ENCODE measurements around the gene TNFRSF17. TPM values are rescaled to one million over a fixed set of nuclear protein-coding genes. Genes with fewer than 3 reads are reported as not detected.

TNFRSF17 gene
- total RNA-seq, 1 donor: not detected

DNA sequence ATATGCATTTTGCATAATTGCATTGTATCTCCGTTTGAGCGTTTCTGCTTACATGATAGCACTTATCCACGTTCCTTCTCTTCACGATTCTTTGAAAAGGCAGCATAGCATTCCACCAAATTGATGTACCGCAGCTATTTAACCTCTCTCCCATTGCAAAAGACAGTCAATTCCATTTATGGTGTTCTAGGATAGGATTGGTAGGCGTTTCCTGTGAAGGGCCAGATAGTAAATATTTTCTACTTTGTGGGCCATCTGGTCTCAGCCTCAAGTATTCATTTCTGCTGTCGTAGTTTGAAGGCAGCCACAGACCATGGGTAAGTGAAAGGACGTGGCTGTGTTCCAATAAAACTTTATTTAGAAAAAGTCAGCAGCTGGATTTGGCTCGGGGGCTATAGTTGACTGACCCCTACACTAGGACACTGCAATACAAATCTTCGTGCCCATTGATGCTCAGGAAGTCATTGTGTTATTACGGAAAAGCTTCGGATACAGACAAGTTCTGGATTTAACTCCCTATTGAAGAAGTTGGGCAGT is 21.6 kb downstream of the TNFRSF17 start:
- no peak overlapping the region for H3K4me3 ChIP-seq (ENCODE audit: low read depth, low read length)
- DNase-seq (ENCODE audit: low read depth): no peak
- TF ChIP-seq, protein P1, sequence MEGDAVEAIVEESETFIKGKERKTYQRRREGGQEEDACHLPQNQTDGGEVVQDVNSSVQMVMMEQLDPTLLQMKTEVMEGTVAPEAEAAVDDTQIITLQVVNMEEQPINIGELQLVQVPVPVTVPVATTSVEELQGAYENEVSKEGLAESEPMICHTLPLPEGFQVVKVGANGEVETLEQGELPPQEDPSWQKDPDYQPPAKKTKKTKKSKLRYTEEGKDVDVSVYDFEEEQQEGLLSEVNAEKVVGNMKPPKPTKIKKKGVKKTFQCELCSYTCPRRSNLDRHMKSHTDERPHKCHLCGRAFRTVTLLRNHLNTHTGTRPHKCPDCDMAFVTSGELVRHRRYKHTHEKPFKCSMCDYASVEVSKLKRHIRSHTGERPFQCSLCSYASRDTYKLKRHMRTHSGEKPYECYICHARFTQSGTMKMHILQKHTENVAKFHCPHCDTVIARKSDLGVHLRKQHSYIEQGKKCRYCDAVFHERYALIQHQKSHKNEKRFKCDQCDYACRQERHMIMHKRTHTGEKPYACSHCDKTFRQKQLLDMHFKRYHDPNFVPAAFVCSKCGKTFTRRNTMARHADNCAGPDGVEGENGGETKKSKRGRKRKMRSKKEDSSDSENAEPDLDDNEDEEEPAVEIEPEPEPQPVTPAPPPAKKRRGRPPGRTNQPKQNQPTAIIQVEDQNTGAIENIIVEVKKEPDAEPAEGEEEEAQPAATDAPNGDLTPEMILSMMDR (IDR thresholded peaks at IDR 0.05; ENCODE audit: insufficient read depth, low read length): no peak

DNA sequence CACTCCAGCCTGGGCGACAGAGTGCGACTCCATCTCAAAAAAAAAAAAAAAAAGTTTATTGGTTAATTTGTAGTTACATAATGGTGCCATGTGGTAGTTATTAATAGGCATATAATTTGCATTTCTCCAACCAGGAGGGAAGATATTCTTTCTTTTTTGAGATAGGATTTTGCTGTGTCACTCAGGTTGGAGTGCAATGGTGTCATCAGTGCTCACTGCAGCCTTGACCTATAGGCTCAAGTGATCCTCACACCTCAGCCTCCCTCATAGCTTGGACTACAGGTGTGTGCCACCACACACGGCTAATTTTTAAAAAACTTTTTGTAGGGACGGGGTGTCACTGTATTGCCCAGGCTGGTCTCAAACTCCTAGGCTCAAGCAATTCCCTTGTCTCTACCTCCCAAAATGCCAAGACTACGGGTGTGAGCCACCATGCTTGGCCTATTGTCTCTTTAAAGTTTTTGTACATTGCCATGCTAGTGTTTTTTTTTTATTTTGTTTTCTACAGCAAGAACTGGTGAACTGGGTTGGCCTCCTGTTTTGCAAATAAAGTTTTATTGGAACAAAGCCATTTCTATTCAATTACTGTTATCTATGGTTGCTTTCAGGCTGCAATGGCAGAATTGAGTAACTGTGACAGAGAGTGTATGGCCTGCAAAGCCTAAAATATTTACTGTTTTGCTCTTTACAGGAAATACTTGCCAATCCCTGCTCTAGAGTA is 23.4 kb downstream of the TNFRSF17 start:
- no peak for DNase-seq (ENCODE audit: low read depth)
- no peak overlapping the region for H3K4me3 ChIP-seq (ENCODE audit: low read depth, low read length)
- TF ChIP-seq, protein P1 (IDR thresholded peaks at IDR 0.05; ENCODE audit: insufficient read depth, low read length): no peak

DNA sequence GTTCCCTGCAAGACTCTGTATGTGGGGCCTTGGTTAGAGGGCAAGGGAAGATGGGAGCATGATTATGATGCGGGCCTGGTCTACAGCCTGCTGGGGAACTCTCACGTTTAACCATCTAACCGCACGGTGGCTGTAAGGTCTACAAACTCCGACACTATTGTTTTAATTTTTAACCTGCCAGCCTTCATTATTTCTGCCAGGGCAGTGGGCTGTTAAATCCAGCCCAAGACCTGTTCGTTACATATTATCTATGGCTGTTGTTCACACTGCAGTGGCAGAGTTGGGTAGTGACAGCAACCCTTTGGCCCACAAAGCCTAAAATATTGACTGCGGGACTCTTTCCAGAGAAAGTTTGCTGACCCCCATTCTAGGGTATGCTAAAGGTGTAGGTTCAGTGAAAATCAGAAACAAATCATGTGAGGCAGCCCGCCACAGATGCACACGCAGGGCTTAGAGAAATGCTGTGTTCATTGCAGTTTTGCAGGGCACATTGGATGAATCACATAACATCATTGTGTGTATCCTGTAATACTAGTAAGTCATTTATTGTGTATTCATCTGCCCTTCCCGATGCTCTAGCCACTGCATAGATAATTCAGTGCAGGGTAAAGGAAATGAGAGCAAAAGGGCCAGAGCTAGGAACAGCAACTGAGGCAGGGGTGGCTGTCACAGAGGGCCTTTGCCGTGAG is 25.8 kb downstream of the TNFRSF17 start:
- TF ChIP-seq, protein P1 (IDR thresholded peaks at IDR 0.05; ENCODE audit: insufficient read depth, low read length): no peak
- no peak for DNase-seq (ENCODE audit: low read depth)
- H3K4me3 ChIP-seq (ENCODE audit: low read depth, low read length): no peak overlapping the region

DNA sequence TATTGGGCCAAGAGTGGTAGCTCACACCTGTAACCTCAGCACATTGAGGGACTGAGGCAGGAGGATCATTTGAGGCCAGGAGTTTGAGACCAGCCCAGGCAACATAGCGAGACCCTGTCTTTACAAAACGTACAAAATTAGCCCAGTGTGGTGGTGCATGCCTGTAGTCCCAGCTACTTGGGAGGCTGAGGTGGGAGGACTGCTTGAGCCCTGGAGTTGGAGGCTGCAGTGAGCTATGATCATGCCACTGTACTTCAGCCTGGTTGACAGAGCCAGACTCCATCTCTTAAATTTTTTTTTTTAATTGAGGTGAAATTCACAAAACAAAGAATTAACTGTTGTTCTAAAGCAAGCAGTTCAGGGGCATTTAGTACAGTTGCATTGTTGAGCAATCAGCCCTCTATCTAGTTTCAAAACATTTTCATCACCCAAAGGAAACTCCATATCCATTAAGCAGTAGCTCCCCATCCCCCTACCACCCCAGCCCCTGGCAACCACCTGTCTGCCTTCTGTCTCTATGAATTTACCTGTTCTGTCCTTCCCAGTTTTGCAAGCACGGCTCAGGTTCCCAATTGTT is 27.1 kb downstream of the TNFRSF17 start:
- no peak overlapping the region for H3K4me3 ChIP-seq (ENCODE audit: low read depth, low read length)
- no peak for DNase-seq (ENCODE audit: low read depth)
- TF ChIP-seq, protein P1 (IDR thresholded peaks at IDR 0.05; ENCODE audit: insufficient read depth, low read length): no peak

DNA sequence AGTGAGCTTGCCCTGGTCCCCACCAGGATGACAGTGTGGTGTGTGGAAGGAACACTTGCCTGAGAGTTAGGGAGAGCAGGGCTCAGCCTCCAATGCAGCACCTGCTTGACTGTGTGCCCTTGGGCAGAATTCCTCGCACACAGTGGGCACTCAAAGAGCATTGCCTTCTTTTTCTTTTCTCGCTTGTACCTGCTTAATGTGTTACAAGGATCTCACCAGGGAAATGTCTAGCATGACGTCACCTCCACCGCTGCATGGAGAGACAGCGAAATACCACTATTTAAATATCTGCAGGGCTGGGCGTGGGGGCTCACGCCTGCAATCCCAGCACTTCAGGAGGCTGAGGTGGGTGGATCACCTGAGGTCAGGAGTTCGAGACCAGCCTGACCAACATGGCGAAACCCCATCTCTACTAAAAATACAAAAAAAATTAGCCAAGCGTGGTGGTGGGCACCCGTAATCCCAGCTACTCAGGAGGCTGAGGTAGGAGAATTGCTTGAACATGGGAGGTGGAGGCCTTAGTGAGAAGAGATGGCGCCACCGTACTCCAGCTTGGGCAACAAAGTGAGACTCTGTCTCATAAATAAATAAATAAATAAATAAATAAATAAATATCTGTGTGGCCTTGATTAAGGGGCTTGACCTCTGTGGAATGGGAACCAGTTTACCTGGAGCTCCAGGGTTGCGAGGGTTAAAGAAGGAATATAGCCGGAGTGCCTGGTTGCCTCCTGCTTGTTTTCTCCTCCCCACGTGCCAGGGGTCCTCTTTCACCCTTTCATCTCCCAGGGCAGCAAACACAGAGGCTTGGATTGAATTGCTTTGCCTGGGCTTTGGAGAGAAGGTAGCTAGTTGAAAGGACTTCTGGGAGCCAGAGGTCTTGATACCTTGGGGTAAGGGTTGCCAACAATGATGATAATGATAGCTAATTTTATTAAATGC is 27.8 kb downstream of the TNFRSF17 start:
- TF ChIP-seq, protein P1 (IDR thresholded peaks at IDR 0.05; ENCODE audit: insufficient read depth, low read length): no peak
- no peak overlapping the region for H3K4me3 ChIP-seq (ENCODE audit: low read depth, low read length)
- DNase-seq (ENCODE audit: low read depth): no peak
